ENCODE measurements around the gene SMIM32. TPM values are rescaled to one million over a fixed set of nuclear protein-coding genes. Genes with fewer than 3 reads are reported as not detected.

The SMIM32 gene
- total RNA-seq, 1 donor from 2014 or later: 0.79 TPM

DNA sequence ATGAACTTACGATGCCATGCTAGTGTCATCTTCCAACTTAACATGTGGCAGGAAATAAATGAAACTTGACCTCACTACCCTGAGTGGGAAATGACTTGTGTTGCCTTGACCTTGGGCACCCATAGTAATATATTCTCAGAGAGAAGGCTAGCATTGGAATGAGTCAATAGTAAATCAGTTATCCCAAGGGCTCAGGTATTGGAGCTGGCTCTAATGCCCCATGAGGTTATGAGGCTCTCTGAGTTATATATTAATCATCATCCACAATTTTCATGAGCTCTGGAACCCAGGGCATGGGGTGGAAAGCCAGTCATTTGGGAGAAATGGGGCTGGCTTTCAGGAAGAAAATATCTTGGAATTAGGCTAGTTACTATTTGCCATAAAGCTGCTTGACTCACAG lies 42.4 kb upstream of the SMIM32 start:
- H3K9me3 Mint-ChIP-seq (ENCODE audit: low read depth): no peaks in the 10 kb centered on the region
- no peak overlapping the region for H3K4me3 Mint-ChIP-seq (ENCODE audit: low read depth)
- TF ChIP-seq, protein P1, sequence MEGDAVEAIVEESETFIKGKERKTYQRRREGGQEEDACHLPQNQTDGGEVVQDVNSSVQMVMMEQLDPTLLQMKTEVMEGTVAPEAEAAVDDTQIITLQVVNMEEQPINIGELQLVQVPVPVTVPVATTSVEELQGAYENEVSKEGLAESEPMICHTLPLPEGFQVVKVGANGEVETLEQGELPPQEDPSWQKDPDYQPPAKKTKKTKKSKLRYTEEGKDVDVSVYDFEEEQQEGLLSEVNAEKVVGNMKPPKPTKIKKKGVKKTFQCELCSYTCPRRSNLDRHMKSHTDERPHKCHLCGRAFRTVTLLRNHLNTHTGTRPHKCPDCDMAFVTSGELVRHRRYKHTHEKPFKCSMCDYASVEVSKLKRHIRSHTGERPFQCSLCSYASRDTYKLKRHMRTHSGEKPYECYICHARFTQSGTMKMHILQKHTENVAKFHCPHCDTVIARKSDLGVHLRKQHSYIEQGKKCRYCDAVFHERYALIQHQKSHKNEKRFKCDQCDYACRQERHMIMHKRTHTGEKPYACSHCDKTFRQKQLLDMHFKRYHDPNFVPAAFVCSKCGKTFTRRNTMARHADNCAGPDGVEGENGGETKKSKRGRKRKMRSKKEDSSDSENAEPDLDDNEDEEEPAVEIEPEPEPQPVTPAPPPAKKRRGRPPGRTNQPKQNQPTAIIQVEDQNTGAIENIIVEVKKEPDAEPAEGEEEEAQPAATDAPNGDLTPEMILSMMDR (IDR thresholded peaks at IDR 0.05; ENCODE audit: unreplicated experiment): no peak
- DNase-seq (ENCODE audit: low spot score, unreplicated experiment): no peak
- peaks cover 10% of the 10 kb centered on the region for H3K27me3 Mint-ChIP-seq
- H3K4me1 Mint-ChIP-seq (ENCODE audit: low read depth): no peaks in the 10 kb centered on the region
- H3K36me3 Mint-ChIP-seq (ENCODE audit: insufficient read depth): no peaks in the 10 kb centered on the region
- H3K27ac Mint-ChIP-seq: no peak overlapping the region

DNA sequence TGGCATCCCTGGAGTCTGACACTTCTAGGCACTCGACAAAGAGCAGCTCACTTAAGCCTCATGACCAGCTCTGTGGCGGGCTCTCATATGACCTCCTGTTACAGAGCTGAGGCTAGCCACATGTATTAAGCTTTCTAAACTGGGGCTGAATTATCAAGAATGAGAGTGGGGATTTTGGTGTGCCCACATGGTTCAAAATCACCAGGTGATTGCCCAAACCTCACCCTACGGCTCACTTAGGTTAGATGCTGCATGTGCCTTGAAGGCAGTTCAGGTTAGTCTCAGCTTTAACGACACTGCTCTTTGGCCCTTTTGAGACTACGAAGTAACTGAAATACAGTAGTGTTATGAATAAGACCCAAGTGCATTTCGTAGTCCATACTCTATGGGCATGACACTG lies 39.4 kb upstream of the SMIM32 start:
- no peaks in the 10 kb centered on the region for H3K4me1 Mint-ChIP-seq (ENCODE audit: low read depth)
- DNase-seq (ENCODE audit: low spot score, unreplicated experiment): no peak
- no peak overlapping the region for H3K27ac Mint-ChIP-seq
- no peaks in the 10 kb centered on the region for H3K36me3 Mint-ChIP-seq (ENCODE audit: insufficient read depth)
- H3K4me3 Mint-ChIP-seq (ENCODE audit: low read depth): no peak overlapping the region
- no peaks in the 10 kb centered on the region for H3K9me3 Mint-ChIP-seq (ENCODE audit: low read depth)
- TF ChIP-seq, protein P1 (IDR thresholded peaks at IDR 0.05; ENCODE audit: unreplicated experiment): no peak
- peaks cover 19% of the 10 kb centered on the region for H3K27me3 Mint-ChIP-seq

DNA sequence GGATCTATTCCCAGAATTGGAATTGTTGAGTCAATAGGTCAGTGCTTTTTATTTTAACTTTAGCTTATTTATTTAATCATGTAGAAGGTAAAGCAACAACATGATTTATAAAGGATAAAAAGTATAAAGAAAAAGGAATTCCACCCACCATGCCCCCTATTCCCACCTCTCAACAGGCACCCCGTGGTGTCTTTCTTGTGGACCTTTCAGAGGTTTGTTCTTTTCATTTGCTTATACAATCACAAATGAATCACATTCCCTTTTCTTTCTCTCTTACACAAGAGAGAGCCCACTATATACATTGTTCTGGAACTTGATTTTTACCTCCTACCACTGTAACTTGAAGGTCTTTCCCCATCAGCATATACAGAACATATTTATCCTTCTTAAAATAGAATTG lies 37.2 kb upstream of the SMIM32 start:
- no peaks in the 10 kb centered on the region for H3K36me3 Mint-ChIP-seq (ENCODE audit: insufficient read depth)
- no peak for DNase-seq (ENCODE audit: low spot score, unreplicated experiment)
- peaks cover 21% of the 10 kb centered on the region for H3K27me3 Mint-ChIP-seq
- no peak overlapping the region for H3K4me3 Mint-ChIP-seq (ENCODE audit: low read depth)
- H3K9me3 Mint-ChIP-seq (ENCODE audit: low read depth): no peaks in the 10 kb centered on the region
- no peak overlapping the region for H3K27ac Mint-ChIP-seq
- H3K4me1 Mint-ChIP-seq (ENCODE audit: low read depth): no peaks in the 10 kb centered on the region
- TF ChIP-seq, protein P1 (IDR thresholded peaks at IDR 0.05; ENCODE audit: unreplicated experiment): no peak

DNA sequence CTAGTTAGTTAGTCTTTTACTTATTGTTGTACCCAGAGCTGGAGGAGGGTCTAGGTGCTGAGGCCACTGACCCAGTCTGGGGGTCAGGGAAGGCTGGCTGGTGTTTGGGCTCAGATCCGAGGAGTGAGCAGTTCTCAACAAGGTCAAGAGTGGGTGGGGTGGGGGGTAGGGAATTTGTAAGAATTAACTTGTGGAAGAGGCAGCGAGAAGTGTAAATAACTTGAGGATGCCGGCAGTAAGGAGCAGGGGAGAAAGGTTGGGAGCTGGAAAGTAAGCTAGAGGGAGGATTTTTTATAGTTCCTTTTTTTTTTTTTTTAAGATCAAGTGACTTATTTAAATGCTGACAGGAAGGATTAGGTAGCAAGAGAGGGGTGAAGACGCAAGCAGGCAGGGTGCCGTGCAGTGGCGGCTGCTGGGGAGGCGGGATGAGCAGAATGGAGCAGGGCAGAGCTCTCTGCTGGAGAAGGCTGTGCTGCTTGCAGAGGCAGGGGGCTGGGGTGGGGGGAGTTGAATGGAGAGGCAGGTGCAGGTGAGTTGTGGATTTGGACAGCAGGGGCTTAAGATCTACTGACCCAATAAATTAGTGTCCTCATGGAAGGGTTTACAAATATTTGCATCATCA lies 35.3 kb upstream of the SMIM32 start:
- no peak for DNase-seq (ENCODE audit: low spot score, unreplicated experiment)
- Mint-ChIP-seq H3K4me1 (ENCODE audit: low read depth) (no peaks in the 10 kb centered on the region), H3K27ac (no peak overlapping the region), H3K4me3 (ENCODE audit: low read depth) (no peak overlapping the region), H3K27me3 (peaks cover 28% of the 10 kb centered on the region), H3K9me3 (ENCODE audit: low read depth) (no peaks in the 10 kb centered on the region), H3K36me3 (ENCODE audit: insufficient read depth) (no peaks in the 10 kb centered on the region)
- TF ChIP-seq, protein P1 (IDR thresholded peaks at IDR 0.05; ENCODE audit: unreplicated experiment): no peak

DNA sequence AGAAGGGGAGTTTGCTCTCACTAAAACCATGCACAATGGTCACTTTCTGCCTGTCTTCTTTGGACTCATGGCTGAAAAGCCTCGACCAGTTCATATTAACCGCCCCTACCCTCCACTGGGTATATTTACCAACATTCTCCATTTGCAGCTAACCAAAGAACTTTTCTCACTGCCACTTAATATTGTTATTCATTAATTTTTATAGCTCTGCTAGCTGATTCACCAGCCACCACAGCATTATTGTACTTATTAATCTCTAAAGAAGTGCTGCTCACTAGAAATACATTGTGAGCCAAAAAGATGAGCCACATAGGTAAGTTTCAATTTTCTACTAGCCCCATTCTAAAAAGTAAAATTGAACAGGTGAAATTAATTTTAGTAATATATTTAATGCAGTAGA lies 33.4 kb upstream of the SMIM32 start:
- Mint-ChIP-seq H3K9me3 (ENCODE audit: low read depth) (no peaks in the 10 kb centered on the region), H3K4me3 (ENCODE audit: low read depth) (no peak overlapping the region), H3K4me1 (ENCODE audit: low read depth) (no peaks in the 10 kb centered on the region), H3K36me3 (ENCODE audit: insufficient read depth) (no peaks in the 10 kb centered on the region), H3K27ac (no peak overlapping the region), H3K27me3 (peaks cover 28% of the 10 kb centered on the region)
- DNase-seq (ENCODE audit: low spot score, unreplicated experiment): no peak
- TF ChIP-seq, protein P1 (IDR thresholded peaks at IDR 0.05; ENCODE audit: unreplicated experiment): no peak

All from progenitor cell of endocrine pancreas (in vitro differentiated cells).